ENCODE data around the gene MRTFB. TPM values are rescaled to one million over a fixed set of nuclear protein-coding genes. Genes with fewer than 3 reads are reported as not detected.
A peak's percentile ranks its signal among the peaks of the same experiment; 100 is the strongest.

The MRTFB gene
- total RNA-seq, 1 donor from 2014 or later = 20.9 TPM

GRCh38 chr16:14284930-14285512 lies 213.9 kb downstream of the MRTFB start:
- CTCF ChIA-PET = interaction anchor here (0.7 to 2.0 kb wide), 7 partner anchors 16 to 365 kb away, joined by 3 to 9 read pairs (median 6); partner anchors contain the start of gene ERCC4
- Mint-ChIP-seq H3K4me1 (peaks cover 23% of the 10 kb centered on the region), H3K36me3 (ENCODE audit: low read depth) (peaks cover 6% of the 10 kb centered on the region), H3K27ac (peak overlapping the region; percentile 87), H3K27me3 (peaks cover 2% of the 10 kb centered on the region), H3K4me3 (peak overlapping the region; percentile 92), H3K9me3 (peaks cover 11% of the 10 kb centered on the region)
- no peak for TF ChIP-seq CTCF (IDR thresholded peaks at IDR 0.05)
- no peak for DNase-seq
- peak; percentile 41 for ATAC-seq (ENCODE audit: low read depth)
- intact Hi-C loops (cut with micrococcal nuclease) = loop anchor here (1.0 to 10.0 kb wide), 7 partner anchors 16 to 690 kb away; partner anchors contain the start of genes BFAR and PDXDC1
- POLR2A ChIA-PET = interaction anchor here (0.9 to 2.9 kb wide), 6 partner anchors 15 to 365 kb away, joined by 3 to 18 read pairs (median 11); partner anchors contain the start of genes ERCC4 and PARN

- intact Hi-C loops (cut with micrococcal nuclease) = loop anchor here (1.0 to 10.0 kb wide), 7 partner anchors 16 to 689 kb away; partner anchors contain the start of genes BFAR and PDXDC1
- POLR2A ChIA-PET = interaction anchor here (0.6 to 2.9 kb wide), 13 partner anchors 14 to 366 kb away, joined by 3 to 18 read pairs (median 6); partner anchors contain the start of genes ERCC4 and PARN
- Mint-ChIP-seq H3K27me3 (peaks cover 2% of the 10 kb centered on the region), H3K4me3 (peak overlapping the region; percentile 92), H3K4me1 (peaks cover 23% of the 10 kb centered on the region), H3K27ac (peak overlapping the region; percentile 87), H3K36me3 (ENCODE audit: low read depth) (peaks cover 6% of the 10 kb centered on the region), H3K9me3 (peaks cover 13% of the 10 kb centered on the region)
- ATAC-seq (ENCODE audit: low read depth) (peak; percentile 79), DNase-seq (peak; percentile 98)
- TF ChIP-seq CTCF (IDR thresholded peaks at IDR 0.05) = no peak
- CTCF ChIA-PET = interaction anchor here (0.7 to 2.0 kb wide), 7 partner anchors 15 to 366 kb away, joined by 3 to 9 read pairs (median 6); partner anchors contain the start of gene ERCC4
Observed at GRCh38 chr16:14285513-14286367, 214.6 kb downstream of the MRTFB start.

DNA sequence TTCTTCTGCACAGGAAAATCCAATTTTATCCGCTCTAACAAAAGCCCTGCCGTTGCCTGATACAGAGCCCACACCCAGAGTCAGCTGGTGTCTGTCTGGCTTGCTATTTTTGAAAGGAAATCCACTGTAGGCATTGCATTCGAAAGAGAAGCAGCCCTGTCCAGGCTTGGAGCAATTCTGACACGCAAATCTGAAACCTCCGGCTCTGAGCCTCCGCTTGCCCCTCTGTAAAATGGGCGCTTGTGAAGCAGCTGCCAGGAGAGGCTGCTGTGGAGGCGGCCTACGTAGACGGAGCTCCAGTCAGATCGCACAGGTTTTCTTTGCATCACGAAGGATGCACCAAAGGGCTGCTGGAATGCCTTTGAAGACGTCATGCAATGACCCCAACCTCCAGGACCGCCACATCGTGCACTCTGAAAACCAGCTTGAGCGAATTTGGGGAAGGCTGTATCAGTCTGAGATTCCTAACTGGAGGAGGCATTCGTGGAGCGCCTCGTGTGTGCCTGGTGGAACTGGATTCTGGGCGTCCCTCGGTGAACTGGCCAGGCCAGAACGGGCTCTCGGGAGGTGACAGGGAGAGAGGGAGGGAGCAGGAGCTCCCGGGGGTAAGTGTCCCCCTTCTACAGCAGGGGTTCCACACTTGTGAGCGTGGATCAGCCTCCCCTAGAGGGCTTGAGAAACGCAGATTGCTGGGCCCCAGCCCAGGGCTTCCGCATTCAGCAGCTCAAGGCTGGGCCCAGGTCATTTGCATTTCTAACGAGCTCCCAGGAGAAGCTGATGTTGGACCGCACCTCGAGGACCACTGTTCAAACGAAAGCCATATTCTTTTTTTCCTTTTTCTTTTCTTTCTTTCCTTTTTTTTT lies 215.5 kb downstream of the MRTFB start:
- ChIA-PET CTCF (interaction anchor here (1.7 to 2.0 kb wide), 4 partner anchors 15 to 367 kb away, joined by 6 to 9 read pairs (median 6); partner anchors contain the start of gene ERCC4), POLR2A (interaction anchor here (0.6 to 2.9 kb wide), 16 partner anchors 13 to 367 kb away, joined by 3 to 18 read pairs (median 4); partner anchors contain the start of genes ERCC4 and PARN)
- intact Hi-C loops (cut with micrococcal nuclease) = loop anchor here (5.0 to 10.0 kb wide), 2 partner anchors 321 to 688 kb away; partner anchors contain the start of gene PDXDC1
- H3K9me3 Mint-ChIP-seq = peaks cover 13% of the 10 kb centered on the region
- H3K27me3 Mint-ChIP-seq = peaks cover 2% of the 10 kb centered on the region
- H3K27ac Mint-ChIP-seq = peak overlapping the region; percentile 81
- no peak for DNase-seq
- peak overlapping the region; percentile 92 for H3K4me3 Mint-ChIP-seq
- peak; percentile 23 for ATAC-seq (ENCODE audit: low read depth)
- H3K4me1 Mint-ChIP-seq = peaks cover 23% of the 10 kb centered on the region
- no peak for TF ChIP-seq CTCF (IDR thresholded peaks at IDR 0.05)
- peaks cover 6% of the 10 kb centered on the region for H3K36me3 Mint-ChIP-seq (ENCODE audit: low read depth)

- ChIA-PET POLR2A (interaction anchor here (0.9 kb wide), 1 partner anchor 65 kb away, joined by 3 read pairs; no protein-coding TSS in a partner anchor), CTCF (interaction anchor here (0.7 to 1.3 kb wide), 3 partner anchors 10 to 366 kb away, joined by 3 to 4 read pairs (median 3); no protein-coding TSS in a partner anchor)
- no peak for DNase-seq
- ATAC-seq (ENCODE audit: low read depth) = no peak
- intact Hi-C loops (cut with micrococcal nuclease) = loop anchor here (5.0 to 10.0 kb wide), 2 partner anchors 317 to 685 kb away; partner anchors contain the start of gene PDXDC1
- Mint-ChIP-seq H3K9me3 (peaks cover 13% of the 10 kb centered on the region), H3K36me3 (ENCODE audit: low read depth) (peaks cover 6% of the 10 kb centered on the region), H3K27me3 (peaks cover 2% of the 10 kb centered on the region), H3K27ac (no peak overlapping the region), H3K4me1 (peaks cover 20% of the 10 kb centered on the region), H3K4me3 (no peak overlapping the region)
- no peak for TF ChIP-seq CTCF (IDR thresholded peaks at IDR 0.05)
Observed at GRCh38 chr16:14289692-14290340, 218.7 kb downstream of the MRTFB start.

Data from activated B cell treated with CpG ODN at 0.5 μM for 24 hours (primary cell).